Stimulated activated CD4-positive, alpha-beta T cell treated with anti-CD3 and anti-CD28 coated beads, TNF-alpha, amount 100 ng/mL, for 24 hours (primary cell): Measurements from ENCODE around the gene MYT1.

Experiments
- DNase-seq, 3 experiments: peaks; one replicate each; pipeline ENCODE4 v3.0.0-alpha.2; 2020; ENCODE audit warnings: low read depth in 3 of 3

MYT1 gene

DNA sequence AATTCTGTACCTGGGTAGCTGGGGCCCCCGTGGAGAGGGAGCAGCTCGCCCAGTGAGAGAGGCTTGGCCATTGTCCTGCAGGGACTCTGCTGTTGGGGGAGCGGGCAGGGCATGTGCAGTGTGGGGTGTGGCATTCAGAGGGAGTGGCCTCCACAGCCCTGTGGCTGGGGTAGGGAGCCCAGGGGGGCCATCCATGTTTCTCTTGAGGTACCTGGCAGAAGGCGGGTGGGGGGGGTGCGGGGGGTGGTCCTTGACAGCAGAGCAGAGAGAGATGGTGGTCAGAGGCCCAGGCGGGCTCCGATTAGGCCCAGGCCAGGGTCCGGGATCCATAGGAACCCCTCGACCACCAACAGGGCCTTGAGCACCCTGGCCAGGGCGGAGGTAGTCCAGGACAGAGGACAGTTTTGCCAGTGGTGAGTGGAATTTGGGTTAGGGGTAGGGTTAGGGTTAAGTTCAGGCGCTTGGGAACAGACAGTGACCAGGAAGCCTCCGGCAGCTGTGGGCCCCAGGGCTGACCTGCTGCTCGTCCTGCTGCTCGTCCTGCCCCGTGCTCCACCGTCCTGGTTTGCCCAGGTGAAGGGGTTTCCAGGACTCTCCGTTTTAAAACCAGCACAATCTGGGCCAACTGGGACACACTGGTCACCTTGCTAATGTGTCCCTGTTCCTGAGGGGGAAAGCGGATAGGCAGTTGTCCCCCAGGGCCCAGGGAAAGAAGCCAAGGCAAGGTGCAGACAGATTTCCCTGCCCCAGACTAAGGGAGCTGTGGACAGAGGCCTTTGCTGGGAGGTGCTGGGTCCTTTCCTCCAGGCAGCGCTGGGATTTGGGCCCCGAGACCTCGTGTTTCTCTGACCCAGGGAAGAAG lies 24.8 kb upstream of the MYT1 start:
- no peak for DNase-seq

GRCh38 chr20:64140061-64140931 lies 24.0 kb upstream of the MYT1 start:
- no peak for DNase-seq

- DNase-seq = no peak
These were observed 23.3 kb upstream of the MYT1 start for GRCh38 chr20:64140956-64141355.

DNA sequence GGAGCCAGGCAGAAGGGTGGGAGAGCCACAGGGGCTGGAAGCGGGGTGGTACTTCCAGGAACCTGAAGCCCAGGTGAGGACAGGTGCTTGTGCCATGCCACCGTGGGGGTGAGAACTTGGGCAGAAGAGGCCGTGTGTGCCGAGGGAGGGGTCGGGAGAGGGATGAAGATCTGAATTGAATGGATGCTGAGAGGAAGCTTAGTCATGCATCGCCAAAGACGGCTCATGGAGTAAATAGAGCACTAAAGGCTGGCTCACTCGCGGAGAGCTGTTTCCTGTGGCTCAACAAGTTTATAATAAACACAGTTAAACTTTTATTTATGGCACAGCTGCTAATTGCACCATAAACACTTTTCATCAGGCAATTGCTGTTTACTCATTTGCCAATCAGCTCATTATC lies 21.7 kb upstream of the MYT1 start:
- no peak for DNase-seq

GRCh38 chr20:64143018-64143801 lies 21.0 kb upstream of the MYT1 start:
- DNase-seq = no peak

GRCh38 chr20:64144144-64144912 lies 19.9 kb upstream of the MYT1 start:
- DNase-seq = no peak

- peak in 1 of 3 experiments; percentile 16 for DNase-seq
These were observed 18.6 kb upstream of the MYT1 start for GRCh38 chr20:64145458-64146300.

DNA sequence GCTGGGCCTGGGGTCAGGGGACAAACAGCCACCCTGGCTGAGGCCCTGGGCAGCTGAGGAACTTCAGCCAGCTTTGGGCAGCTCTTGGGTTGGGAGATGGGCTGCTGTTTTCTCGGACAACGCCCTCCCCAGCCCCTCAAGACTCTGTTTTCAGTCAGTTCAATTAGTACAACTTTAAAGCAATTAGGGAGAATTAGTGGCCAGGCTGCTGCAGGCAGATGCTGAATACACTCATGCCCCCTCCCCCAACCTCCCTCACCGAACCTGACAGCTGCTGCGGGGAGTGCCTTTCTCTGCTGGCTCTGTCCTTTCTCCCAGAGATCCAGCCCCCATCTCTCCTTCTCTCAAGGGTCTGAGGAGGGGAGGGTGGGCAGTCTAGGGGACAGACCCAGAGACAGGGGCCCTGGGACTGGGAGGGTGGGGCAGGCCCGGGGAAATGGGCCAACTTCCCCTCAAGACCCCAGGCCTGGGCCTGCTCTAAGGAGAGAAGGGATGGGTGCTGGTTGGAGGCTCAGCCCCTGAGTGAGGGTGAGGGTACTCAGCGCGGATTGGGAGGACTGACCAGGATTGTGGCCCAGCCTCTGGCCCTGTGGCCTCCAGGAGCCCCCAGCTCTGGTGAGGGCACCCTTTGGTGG lies 17.8 kb upstream of the MYT1 start:
- DNase-seq = no peak

DNA sequence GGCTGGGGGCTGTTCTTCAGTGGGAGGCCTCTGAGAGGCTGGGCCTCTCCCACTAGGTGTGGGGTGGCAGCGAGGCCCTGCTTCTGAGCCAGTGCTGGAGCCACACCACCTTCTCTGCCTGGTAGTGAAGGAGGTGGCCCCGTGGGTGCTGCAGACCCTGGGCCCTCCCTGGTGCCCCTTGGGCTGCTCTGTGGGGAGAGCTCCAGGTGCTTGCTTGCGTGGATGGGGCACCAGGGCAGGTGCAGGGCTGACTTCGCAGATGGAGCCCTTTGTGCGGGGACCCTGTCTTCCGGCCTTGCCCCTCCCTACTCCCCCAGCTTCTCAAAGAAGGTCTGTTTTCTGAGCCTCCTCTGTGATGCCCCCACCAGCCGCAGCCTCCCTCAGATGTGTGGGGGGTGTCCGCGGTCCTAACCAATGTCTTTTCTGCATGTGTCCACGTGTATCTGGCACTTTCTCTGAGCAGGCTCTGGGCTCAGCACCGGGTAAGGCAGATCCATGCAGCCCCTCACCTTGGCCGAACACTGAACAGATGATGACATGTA lies 17.2 kb upstream of the MYT1 start:
- DNase-seq = no peak

DNA sequence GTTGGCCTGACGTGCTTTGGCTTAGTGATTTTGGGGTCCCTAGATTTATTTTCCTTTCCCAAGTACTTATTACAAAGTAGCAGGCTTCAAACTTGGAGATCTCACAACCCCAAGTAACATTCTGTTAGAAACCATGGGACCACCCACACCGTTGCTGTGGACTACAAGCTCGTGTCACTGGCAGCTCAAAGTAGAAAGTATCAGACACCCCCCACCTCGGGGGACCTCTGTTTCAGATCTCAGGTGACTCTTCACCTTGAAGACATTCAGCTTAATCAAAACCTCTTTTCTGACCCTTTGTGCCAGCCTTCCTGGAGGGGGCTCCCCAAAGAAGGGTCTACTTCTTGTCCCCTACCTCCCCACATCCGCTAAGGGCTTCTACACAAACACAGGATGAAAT lies 15.7 kb upstream of the MYT1 start:
- no peak for DNase-seq

- DNase-seq = no peak
These were observed 15.1 kb upstream of the MYT1 start for GRCh38 chr20:64149141-64149540.

DNA sequence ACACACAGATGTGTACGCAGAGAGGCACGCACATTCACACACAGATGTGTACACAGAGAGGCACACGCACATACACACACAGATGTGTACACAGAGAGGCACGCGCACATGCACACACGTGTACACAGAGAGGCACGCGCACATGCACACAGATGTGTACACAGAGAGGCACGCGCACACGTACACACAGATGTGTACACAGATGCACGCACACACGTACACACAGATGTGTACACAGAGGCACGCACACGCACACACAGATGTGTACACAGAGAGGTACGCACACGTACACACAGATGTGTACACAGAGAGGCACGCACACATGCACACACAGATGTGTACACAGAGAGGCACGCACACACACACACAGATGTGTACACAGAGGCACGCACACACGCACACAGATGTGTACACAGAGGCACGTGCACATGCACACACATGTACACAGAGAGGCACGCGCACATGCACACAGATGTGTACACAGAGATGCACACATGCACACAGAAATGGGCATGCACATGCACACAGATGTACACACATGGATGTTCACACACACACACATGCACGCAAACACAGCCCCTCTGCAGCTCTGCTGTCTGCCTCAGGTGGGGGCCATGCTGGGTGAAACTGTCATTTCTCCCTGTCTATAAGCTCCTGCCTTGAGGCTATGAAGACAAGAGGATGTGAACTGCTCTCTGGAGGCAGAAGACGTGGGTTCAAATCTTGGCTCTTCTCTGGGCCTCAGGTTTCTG lies 14.3 kb upstream of the MYT1 start:
- no peak for DNase-seq

- no peak for DNase-seq
These were observed 13.3 kb upstream of the MYT1 start for GRCh38 chr20:64150756-64151632.

DNA sequence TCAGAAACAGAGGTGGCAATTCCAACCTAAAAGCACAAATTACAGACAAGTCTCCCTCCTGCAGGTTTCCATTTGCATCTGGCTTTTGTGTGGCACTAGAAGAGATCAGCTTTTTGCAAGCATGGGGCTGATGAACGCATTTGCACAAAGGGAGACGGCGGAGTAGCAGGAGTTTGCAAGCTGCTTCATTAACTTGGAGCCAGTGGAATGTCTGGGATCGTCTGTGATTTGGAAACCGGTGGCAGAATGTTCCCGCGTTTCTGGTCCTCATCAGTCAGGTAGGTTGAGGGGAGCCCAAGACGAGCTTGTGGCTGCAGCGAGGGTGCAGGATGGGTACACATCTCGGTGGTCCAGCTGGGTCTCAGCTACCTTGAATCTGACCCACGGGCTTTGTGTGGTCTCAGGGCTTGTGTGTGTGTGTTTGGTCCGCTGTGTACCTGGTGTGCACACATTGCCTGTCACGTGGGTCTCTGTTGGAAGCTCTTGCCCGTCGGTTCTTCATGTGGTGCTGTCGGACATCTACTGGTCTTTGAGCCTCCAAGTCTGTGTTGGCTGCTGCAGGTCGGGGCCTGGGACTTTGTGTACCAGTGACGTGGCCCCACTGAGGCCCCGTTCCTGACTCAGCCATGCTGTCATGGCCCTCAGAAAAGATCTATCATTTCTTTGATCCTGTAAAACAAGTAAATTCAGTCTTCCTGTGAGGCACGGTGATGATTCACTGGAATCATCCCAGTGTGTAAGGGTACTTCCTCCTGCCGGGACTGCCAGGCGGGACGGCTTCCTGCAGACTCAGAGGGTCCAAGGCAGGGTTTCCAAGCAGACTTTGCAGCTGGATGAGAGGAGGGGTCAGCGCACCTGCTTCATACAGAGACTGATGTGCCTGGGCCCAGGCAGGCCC lies 12.4 kb upstream of the MYT1 start:
- no peak for DNase-seq

DNA sequence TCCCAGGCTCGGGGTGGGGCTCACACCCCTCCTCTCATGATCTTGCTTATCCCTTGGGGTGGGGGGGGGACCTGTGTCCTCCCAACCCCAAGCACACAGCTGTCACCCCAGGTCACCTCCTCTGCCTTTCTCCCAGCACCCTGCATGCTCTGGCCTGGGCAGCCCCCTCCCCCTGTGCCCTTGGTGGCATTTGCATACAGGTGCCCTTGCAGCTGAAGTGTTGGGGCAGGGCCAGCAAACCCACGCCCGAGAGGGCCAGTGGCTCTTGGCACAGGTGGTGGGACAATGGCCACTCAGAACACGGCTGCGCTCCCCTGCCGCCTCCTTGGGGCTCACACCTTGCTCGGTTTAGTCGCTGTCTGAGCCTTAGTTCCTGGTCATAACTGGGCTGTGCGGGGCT lies 11.3 kb upstream of the MYT1 start:
- DNase-seq = no peak

GRCh38 chr20:64153410-64153809 lies 10.8 kb upstream of the MYT1 start:
- DNase-seq = no peak
